Left renal pelvis (tissue), 4 donors: ENCODE data around the gene ABCC1. TPM values are rescaled to one million over a fixed set of nuclear protein-coding genes. Genes with fewer than 3 reads are reported as not detected.
A peak's percentile ranks its signal among the peaks of the same experiment; 100 is the strongest.
"Not testable (repeated sequence)": the region's sequence is repeated elsewhere in the genome, so short reads cannot be mapped to it uniquely, and the experiment has no call there.

ENCODE experiments used
- DNase-seq, 4 donors: peaks; one replicate each; pipeline ENCODE4 v3.0.0-alpha.2; 2013; ENCODE audit warnings: low read depth in 4 of 4, low spot score in 3 of 4
- polyA plus RNA-seq, 4 donors: library from polyadenylated mRNA; unstranded; fragments of 120-200 nt; gene quantifications; one replicate each; pipeline ENCODE4 v1.2.1, GENCODE V29; 2013; ENCODE audit not compliant: insufficient read length in 4 of 4

ABCC1 gene
- polyA plus RNA-seq, 4 donors, result 18.3 to 30.2 (median 23.1) TPM

GRCh38 chr16:16148755-16149154 is 199.3 kb downstream of the ABCC1 start:
- no peak for DNase-seq

DNA sequence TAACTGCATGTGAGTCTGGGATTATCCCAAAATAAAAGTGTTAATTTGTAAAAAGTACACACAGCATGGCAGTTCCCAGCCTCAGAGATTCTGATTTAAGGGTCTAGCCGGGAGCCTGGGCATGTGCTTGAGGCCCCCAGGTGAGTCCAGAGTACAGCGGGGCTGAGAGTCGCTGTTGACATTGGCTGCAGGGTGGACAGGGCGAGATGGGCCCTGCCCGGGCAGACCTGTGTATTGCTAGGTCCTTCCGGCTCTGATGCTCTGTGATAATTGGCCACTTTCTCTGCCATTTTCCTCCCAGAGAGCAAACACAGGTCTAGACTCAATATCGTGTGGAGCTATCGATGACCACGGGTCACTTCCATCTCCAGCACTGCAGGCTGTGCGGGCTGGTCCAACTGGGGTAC is 200.3 kb downstream of the ABCC1 start:
- DNase-seq, result no peak

DNA sequence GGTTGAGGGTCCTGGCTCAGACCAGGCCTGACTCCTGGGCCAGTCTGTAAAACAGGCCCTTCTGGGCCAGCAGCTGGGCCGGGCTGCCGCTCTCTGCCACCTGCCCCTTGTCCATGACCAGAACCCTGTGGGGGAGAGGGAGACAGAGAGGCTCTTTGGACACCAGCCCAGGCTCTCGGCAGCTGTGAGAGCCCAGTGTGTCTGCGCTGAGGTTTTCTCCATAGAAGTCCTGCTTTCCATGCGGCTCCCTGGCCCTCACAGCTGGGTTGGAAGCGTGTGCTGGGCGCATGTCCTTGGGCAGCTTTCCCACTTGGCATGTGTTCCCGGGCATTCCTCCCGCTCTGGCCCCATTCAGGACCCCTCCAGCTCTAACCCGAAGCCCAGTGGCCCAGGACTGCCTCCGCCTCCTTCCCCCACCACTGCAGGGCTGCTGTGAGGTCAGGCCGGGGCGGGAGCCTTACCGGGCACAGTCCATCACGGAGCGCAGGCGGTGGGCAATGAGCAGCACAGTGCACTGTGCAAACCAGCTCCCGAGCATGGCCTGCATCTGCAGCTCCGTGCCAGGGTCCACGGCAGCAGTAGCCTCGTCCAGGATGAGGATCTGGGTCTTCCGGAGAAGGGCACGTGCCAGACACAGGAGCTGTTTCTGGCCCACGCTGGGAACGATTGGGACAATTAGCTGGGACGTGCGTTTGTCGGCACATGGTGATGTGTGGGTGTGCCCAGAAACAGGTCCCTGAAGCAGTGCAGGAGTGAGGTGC is 200.9 kb downstream of the ABCC1 start:
- peak in 1 of 4 donors; percentile 20 for DNase-seq

DNA sequence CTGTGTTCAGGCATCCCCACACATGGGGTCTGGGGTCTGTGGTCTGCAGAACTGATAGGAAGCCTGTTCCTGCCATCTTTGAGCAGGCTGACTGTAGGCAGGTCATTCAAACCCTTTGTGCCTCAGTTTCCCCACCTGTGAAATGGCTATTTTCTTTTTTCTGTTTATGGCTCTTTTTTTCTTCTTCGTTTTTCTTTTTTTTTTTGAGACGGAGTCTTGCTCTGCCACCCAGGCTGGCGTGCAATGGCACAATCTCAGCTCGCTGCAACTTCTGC is 201.4 kb downstream of the ABCC1 start:
- DNase-seq, result no peak

DNA sequence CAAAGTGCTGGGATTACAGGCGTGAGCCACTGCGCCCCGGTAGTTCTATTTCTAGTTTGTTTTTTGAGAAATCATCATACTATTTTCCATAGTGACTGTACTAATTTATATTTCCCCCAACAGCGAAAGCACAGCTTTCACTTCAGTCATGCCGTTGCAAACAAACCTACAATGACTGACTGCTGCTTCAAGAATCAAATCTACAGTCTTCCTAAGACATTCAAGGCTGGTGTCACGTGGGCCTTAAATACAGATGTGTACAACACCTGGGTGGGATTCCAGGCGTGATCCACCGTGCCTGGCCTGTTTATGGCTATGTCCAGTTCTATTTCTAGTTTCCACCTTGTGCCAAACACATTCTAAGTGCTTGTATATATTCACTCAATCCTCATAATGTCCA is 201.9 kb downstream of the ABCC1 start:
- DNase-seq, result no peak

GRCh38 chr16:16153000-16153399 is 203.6 kb downstream of the ABCC1 start:
- DNase-seq, result not testable (repeated sequence)

DNA sequence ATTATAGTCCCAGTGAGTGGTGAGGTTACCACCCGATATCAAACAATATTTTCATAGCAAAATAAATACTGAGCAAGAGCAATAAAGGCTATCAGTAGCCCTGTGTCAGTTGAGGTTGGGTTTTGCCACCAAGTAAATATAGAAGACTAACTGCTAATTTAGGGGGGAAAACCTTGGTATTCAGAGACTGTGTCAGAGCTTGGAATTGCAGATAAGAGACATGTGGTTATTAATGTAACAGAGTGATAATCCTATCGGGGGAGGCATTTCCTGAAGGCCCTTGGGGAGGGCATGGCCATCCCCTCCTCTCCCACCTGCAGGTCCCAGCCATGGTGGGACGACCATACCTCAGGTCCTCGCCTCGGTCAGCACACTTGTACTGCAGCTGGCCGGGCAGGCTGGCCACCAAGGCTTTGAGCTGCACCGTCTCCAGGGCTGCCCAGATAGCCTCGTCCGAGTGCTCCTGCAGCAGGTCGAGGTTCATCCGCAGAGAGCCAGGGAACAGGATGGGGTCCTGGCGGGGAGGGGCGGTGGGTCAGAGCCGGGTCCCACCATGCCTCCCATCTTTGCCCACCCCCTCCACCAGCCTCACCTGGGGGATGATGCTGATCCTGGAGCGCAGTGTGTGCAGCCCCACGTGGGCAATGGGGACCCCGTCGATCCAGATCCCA is 205.0 kb downstream of the ABCC1 start:
- DNase-seq, result no peak

- DNase-seq, result no peak
These were observed 205.8 kb downstream of the ABCC1 start for GRCh38 chr16:16155234-16155633.

DNA sequence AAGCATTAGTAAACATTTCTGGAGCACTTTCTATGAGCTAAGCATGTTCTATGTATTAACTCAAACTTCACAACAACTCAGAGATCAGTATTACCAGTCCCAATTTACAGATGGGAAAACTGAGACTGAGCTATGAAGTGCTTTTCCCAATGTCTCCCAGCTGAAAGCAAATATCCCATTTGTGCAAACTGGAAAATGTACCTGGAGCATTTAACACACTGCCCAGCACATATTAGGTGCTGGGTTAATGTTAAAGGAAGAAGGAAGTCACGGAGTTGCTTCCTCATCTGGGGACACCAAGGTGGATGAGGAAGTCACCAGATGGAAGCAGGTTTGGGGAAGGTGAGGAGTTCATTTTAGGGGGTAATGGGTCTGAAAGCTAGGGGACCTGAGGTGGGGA is 207.8 kb downstream of the ABCC1 start:
- DNase-seq, result no peak

- no peak for DNase-seq
These were observed 208.8 kb downstream of the ABCC1 start for GRCh38 chr16:16158082-16158658.

GRCh38 chr16:16158741-16159374 is 209.4 kb downstream of the ABCC1 start:
- DNase-seq, result no peak

DNA sequence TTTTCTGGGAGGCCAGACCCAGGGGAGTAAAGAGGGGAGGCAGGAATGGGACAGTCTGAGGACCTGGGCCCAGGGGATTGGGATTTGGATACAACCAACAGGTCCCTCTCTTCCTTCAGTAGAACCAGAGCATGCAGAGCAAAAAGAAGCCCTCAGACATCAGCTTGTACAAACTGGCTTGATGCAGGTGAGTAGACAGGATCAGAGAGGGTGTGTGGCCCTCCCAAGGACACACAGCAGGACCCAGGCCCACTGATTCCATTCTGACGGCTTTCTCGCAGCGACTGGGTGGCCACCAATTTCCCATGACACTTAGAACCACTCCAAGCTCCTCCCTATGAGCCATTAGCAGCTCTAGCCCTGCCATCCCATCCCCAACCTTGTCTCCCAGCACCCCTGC is 210.2 kb downstream of the ABCC1 start:
- no peak for DNase-seq

GRCh38 chr16:16161319-16161718 is 211.9 kb downstream of the ABCC1 start:
- no peak for DNase-seq

DNA sequence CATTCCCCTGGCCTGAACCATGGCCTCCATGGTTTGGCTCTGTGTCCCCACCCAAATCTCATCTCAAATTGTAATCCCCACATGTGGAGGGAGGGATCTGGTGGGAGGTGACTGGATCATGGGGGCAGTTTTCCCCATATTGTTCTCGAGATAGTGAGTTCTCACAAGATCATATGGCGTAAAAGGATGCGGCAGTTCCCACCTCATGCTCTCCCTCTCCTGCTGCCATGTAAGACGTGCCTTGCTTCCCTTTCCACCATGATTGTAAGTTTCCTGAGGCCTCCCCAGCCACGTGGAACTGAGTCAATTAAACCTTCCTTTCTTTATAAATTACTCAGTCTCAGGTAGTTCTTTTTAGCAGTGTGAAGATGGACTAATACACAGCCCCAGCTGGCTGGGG is 212.4 kb downstream of the ABCC1 start:
- DNase-seq, result not testable (repeated sequence)

DNA sequence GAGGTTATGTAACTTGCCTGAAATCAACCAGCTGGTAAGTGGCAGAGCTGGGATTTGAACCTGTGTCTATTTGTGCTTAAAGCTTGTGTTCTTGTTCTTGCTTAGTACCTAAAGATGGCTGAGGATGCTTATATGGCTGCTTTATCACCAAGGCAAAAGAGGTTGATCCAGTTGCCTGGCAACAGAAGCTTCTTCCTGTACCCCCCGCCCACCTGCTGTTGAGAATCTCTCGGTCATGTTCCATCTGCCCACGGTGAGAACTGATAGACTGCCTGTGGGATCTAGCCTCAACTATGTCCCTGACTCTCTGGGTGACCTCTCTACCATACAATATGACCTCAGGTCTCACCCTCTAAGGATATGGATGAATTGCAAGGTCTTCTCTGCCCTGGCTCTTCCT is 213.2 kb downstream of the ABCC1 start:
- no peak for DNase-seq

GRCh38 chr16:16163109-16163508 is 213.7 kb downstream of the ABCC1 start:
- no peak for DNase-seq

GRCh38 chr16:16163571-16163970 is 214.2 kb downstream of the ABCC1 start:
- DNase-seq, result no peak

DNA sequence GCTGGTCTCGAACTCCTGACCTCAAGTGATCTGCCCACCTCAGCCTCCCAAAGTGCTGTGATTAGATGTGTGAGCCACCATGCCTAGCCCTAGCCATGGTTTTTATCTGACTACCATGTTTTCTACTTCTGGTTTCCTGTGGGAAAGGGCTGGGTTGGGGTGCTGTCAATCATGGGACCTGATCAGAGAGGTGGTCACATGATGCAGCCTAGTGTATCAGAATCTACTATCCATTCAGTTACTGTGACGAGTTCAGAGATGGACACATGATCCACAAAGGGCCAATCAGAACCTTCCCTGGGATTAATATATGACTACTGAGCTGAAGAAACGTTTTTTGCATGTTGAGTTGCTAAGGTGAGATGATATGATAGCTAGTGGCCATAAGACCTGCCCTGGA is 214.8 kb downstream of the ABCC1 start:
- no peak for DNase-seq

GRCh38 chr16:16166085-16166484 is 216.7 kb downstream of the ABCC1 start:
- no peak for DNase-seq

DNA sequence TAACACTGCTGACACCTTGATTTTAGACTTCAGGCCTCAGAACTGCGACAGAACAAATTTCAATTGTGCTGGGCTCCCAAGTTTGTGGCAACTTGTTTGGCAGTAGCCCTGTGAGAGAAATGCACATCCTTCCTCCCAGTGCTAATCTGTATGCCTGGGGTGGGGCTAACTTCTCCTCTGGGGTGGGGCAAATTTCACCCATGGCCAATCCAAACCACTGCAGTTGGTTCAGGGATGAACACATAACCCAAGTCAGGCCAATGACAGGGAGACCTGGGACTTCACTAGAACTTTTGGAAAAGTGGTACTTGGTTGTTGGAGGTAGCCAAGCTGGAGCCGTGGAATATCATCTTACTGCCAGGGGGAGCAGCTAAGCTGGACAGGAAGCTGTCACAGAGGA is 217.5 kb downstream of the ABCC1 start:
- no peak for DNase-seq

DNA sequence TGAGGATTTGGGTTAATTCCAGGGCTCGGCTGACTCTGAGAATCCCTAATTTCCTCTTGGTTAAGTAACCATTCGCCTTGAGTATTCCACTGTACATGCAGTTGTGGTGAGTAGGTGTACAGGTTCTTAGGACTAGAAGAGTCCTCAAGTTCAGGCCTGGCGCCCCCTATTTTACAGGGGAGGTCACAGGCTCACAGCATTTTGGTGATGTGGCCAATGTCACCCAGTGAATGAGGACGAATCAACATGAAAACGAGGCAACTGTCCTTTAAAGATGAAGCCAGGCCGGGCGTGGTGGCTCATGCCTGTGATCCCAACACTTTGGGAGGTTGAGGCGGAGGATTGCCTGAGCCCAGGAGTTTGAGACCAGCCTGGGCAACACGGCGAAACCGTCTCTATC is 218.5 kb downstream of the ABCC1 start:
- no peak for DNase-seq

GRCh38 chr16:16168431-16168830 is 219.0 kb downstream of the ABCC1 start:
- DNase-seq, result no peak
